Medulla oblongata (tissue), 1 donor: ENCODE measurements around the gene COL27A1.

Experiments used
- DNase-seq: peaks from one replicate; pipeline ENCODE4 v3.0.0-alpha.2; 2015; ENCODE audit errors: extremely low spot score

Gene COL27A1

DNA sequence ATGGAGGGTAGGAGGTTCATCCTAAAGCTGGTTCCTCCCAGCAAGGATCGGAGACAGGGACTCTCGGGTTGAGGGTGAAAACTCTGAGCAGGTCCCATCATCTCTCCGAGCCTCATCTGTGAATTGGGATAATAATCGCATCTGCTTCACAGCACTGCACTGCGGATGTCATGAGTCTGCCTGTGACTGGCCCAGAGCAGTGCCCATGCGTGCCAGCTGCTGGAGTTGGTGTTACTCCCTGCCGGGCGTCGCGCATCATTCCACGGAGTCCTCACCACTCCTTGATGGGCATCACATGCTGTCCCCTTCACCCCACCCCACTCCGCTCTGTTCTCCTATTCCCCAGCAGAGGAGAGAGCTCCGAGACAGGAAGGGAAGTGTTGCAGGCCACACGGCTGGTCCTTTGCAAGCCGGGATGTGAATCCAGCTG, 132.4 kb downstream of the COL27A1 start:
- no peak for DNase-seq

DNA sequence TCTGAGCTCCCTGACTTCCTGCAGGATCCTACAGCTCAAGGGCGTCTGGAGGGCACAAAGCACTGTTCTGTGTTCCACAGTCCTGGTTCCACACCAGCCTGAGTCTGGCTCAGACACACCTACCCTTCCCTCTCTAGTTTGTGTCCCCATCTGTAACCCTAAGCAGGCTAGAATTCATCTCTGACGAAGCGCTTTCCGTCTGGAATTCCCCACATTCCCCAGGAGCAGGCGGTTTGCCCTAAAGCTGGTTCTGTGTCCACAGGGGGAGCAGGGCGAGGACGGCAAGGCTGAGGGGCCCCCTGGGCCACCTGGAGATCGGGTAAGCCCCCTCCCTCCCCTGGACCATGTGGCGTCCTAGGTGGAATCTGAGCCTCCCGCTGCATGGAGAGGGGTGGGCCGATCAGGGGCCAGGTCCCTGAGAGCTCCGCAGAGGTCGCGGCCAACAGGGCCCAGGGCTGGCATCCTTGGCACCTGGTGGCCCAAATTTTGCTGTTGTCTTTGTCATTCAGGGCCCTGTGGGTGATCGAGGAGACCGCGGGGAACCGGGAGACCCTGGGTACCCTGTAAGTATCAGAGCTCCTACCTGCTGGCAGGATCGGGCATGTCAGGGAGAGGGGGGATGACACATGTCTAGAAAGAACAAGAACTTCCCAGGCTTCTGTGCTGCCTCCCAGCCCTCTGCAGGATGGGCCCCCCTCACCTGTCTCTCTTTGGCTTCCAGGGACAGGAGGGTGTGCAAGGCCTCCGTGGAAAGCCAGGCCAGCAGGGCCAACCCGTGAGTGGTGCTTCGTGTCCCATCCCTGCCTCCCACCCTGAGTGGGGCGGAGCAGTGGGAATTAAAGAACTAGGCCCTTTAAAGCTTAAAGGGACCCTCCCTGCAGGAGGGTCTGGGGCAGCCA, 133.1 kb downstream of the COL27A1 start:
- DNase-seq, result no peak

DNA sequence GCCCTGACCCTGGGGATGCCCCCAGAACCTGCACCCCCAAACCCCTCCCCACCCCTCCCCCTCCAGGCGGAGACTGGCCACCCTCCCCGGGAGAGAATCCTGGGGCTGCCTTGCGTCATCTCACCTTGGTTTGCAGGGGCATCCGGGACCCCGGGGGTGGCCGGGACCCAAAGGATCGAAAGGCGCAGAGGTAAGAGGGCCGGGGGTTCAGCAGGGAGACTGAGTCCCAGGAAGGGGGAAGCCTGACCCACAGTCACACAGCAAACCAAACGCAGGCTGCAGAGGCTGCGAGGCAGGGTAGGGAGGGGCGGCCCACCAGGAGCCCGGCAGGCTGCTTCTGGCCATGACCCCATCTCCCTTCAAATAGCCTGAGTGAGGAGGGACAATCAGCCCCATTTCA, 133.8 kb downstream of the COL27A1 start:
- no peak for DNase-seq

DNA sequence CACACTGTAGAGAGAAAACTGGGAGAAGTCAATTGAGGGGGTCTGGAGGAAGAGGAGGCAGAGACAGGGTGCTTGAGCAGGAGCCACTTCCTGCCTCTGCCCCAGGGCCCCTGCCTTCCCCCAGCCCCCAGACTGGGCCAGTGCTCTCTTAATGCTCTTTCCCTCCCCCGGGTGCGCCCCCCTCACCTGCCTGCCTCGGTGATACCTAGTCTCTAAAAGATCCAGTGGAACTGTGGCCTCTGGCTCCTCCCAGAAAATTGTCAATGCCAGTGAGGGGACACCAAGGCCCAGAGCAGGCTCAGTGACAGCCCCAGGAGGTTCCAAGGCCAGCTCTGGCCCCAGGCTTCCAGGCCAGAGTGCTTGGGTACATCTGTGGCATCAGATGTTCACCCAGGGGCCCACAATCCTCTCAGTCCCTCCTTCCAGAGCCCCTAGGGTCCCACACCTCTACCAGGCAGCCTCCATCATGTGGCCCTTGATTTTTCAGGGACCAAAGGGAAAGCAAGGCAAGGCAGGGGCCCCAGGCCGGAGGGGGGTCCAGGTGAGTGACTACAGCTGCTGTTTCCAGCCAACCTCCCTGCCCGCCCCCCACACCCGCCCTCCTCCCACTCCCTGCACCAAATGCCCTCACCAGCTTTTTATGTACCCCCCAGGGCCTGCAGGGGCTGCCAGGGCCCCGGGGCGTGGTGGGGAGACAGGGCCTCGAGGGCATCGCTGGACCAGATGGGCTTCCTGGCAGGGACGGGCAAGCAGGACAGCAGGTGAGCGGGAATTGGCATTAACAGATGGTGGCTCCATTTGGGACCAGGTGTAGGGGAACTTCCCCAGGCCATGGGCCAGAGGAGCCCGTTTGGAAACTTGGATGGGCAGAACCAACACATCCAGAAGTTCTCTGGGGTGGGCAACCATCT, 134.5 kb downstream of the COL27A1 start:
- DNase-seq, result no peak

DNA sequence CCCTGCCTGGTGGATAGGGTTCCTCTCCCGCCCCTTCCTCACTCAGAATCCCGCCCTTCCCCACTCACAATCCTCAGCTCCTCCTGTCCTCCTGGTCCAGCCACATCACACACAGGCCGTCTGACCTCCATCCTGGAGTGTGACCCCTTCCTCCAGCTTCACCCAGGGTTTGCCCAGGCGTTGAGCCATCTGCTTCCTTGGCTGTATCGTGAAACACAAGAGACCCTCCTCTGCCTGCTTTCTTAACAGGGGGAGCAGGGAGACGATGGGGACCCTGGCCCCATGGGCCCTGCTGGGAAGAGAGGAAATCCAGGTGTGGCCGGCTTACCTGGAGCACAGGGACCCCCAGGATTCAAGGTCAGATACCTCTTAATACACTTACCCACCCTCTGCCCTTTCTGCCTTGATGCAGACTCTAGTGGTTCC, 135.2 kb downstream of the COL27A1 start:
- DNase-seq, result no peak

DNA sequence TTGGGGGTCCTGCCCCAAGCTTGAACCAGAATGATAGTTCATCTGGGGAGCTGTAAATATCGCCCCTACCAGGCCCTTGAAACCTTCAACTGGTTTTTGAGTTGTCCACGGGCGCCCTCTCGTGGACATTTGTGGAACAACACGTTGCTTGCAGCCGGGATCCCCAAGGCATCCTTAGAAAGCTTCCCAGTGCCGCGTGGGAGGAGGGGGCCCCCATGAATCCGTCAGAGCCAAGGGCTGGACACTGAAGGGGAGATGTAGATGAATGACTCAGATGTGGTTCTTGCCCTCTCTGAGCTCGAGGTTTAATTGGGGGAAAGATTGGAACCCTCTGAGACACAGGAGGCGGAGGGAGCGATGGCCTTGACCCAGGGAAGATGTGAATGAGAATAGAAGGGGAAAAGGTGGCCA, 135.7 kb downstream of the COL27A1 start:
- DNase-seq, result peak; percentile 77

DNA sequence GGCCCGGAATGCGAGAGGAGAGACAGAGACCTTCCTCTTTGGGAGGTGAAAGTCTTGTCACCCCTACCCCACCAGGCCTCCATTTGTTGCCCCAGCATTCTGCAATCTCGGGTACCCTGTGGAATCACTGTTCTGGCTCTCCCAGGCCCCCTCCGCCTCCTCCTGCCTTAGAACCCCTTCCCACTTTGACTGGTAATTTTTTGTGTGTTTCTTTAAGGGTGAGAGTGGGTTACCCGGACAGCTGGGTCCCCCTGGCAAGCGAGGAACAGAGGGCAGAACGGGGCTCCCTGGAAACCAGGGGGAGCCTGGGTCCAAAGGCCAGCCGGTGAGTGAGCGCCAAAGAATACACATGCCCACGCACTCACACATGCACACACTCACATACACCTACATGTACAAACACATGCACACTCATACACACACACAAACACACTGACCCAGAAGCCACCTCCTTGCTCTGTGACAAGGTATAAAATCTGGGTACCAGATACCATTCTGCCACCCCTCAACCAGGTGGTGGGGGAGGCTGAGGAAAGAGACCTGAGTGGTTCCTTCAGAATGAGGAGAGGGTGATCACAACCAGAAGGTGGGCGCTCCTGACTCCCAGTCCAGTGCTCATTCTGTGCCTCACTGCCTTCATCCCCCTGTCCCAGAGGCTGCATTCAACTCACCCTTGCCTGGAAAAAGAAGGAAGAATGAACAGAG, 136.7 kb downstream of the COL27A1 start:
- DNase-seq, result no peak

DNA sequence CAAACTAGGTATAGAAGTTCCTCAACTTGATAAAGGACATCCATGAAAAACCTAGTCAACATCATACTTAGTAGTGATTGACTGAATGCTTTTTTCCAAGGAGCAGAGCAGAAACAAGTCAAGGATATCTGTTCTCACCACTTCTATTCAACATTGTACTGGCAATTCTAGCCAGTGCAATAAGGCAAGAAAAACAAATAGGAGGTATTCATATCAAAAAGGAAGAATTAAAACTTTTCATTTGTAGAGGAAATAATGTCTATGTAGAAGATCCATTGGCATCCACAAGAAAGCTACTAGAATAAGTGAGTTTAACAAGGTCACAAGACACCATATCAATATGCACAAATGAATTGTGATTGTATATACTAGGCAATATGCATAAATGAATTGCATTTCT, 139.3 kb downstream of the COL27A1 start:
- no peak for DNase-seq

DNA sequence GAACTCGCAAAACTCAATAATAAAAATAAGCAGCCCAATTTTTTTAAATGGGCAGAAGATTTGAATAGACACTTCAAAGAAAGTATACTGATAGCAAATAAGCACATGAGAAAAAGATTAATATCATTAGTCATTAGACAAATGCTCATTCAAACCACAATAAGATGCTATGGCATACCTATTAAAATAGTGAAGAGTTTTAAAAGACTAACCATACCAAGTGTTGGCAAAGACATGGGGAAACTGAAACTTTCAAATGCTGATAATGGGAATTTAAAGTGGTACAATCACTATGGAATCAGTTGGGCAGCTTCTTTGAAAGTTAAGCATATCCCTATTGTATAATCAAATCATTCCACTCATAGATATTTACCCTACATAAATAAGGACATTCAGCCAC, 141.0 kb downstream of the COL27A1 start:
- DNase-seq, result no peak

DNA sequence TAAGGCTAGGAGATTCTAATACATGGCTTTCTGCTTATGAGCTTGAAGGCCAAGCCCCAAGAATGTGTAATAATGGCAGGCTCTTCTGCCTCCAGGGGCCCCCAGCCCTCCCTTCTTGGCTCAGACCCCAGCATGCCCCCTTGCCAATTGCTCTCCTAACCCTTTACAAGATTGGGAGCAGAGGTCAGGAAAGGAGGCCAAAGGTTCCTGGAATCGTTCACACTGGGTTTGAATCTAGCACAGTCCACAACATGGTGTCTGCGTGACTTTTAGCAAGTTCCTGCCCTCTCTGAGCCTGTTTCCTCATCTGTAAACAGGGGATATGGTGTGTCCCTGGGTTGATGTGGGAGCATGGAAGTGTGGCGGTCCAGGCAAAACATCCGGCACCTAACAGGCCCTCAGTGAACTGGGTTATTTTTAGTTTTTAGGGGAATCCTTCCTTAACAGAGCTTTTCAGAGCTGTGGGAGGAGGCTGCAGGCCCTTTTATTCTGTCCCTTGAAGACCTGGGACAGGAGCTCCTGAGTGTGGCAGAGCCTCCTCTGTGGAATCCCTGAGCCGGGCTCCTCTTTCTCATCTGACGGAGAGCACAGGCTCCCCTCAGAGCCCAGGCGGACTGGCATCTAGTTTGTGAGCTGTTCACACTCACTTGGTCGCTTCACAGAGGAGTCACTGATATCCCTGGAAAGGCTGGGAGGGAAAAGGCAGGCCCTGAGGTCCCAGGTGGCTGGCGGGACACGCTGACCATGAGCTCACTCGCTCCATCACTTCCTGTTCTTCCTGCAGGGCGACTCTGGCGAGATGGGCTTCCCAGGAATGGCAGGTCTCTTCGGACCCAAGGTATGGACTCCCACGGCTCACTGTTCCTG, 144.2 kb downstream of the COL27A1 start:
- no peak for DNase-seq

DNA sequence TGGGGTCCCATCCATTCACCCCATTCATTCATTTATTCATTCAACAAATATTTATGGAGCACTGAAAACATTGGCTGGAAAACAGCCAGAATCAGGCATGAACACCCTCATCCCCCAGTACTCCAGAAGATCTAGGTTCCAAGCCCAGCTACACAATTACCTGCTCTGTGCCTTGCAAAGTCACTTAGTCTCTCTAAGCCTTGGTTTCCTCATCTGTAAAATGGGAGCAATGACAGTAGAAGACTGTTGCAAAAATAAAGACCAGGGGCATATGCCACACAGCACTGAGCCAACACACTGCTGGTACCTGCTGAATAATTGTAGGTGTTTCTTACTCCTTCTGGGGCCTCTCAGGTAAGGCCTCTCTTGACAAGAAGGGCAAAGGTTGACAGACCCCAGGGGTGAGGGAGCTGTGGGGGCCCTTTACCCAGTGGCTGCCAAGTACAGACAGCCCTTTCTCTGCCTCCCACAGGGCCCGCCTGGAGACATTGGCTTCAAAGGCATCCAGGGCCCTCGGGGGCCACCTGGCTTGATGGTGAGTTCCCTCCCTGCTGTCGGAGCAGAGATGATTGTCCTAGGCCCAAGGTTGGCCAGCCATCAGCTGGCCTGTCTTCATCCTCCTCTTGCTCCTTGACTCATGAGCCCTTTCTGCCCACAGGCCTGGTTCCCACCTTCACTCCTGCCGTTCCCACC, 145.0 kb downstream of the COL27A1 start:
- no peak for DNase-seq

DNA sequence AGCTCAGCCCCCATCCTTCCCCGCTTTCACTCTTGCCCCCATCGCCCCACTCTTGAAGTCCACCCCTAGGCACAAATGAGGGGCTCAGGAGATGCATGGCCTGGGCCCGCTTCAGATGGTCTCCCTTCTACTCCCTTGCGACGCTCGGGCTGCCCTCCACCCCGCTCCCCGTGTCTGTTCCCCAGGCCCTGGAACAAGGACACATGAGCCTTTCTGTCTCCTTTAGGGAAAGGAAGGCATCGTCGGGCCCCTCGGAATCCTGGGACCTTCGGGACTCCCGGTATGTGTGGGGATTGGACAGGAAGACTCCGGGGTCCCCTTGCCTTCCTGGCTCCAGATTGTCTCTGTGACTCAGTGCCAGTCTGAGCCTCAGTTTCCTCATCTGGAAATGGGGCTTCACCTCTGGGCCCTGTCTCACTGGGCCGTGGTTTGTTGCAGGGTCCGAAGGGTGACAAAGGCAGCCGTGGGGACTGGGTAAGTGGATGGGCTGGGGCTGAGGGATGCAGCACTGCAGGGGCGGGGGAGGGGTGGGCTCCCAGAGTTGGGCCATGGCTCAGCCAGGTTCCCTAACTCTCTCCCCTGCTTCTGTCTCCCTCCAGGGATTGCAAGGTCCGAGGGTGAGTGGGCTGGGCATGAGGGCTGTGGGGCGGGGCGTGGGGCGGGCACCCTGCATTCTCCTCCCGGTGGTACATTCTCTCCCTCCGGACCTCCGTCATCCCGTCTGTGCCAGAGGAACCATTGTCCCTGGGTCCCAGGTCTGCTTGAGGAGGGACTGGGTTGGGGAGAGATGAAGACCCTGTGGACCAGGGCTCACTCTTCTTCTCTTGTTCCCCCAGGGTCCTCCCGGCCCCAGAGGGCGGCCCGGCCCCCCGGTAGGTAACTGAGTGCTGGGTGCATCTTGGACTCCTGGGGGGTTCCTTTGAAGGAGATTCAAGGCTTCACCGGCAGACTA, 145.8 kb downstream of the COL27A1 start:
- DNase-seq, result no peak

DNA sequence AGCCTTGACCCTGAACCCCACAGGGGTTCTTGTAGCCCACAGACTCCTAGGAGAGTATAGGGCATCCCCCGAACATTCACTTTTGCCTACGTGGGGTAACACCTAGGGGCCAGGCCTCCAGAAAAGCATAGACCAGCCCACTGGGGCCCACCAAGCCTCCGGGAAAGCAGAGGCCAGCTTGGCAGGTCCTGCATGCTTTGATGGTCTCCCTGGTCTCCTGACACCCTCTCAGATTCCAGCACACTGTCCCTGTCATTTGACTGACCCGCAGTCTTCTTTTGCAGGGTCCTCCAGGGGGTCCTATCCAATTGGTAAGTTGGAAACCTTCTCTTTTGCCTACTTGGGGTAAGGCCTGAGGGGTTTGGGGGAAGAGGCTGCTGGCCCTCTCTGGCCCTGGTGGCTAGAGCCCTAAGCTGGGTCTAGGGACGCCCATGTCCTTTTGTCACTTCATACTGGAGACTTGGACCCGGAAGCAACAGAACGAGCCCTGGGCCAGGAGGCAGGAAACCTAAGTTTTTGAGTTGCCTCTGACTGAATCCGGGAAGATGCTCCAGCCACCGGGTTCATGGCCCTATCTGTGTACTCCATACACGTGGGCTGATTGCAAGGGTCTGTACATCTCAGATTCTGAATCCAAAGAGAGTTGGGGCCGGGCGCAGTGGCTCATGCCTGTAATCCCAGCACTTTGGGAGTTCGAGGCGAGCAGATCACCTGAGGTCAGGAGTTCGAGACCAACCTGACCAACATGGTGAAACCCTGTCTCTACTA, 146.6 kb downstream of the COL27A1 start:
- DNase-seq, result no peak

DNA sequence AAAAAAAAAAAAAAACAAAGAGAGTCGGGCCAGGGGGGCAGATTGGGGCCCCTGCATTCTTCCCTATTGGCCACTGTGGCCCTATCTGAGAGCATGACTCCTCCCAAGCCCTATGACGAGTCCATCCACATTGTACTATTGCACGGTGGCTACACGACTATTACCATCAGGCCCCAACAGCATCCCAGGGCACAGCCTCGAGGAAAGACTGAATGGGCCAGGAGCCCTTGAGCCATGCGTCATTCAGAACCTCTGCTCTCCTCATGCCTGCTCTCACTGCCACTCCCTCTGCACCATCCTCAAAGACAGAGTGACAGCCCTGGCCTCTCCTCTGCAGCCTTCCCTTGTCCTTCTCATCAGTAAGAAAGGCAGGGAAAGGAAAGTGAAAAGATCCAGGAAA, 147.4 kb downstream of the COL27A1 start:
- DNase-seq, result no peak

DNA sequence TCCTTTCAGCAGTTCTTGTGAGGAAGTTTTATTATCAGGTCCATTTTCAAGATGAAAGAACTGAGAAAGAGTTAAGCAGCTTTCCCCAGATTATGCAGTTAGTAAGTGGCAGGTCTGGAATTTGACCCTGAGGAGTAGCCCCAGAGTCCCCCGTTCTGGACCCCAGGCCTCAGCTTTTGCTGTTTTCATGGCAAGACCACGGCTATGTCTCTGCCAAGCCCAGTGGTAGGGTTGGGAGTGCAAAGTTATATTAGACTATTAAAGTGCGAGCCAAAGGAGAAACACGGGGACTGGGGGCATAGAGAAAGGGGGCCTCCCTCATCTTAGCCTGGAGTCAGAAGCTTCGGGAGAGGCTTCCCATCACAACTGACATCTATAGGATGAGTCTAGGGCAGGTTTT, 148.2 kb downstream of the COL27A1 start:
- DNase-seq, result no peak

DNA sequence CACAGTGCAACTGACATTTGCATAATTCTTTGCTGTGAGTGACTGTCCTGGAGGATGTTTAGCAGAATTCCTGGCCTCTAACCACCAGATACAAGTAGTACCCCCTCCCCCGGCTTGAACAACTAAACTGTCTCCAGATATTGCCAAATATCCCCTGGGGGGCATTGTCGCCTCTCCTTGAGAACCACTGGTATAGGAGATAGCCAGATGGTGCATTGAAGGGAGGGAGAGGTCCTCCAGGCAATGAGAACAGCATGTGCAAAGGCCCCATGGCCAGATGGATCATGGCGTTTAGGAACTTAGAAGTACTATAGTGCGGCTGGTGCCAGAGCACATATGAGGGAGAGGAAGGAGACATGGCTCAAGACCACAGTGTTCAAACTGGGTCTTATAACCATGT, 148.6 kb downstream of the COL27A1 start:
- no peak for DNase-seq

DNA sequence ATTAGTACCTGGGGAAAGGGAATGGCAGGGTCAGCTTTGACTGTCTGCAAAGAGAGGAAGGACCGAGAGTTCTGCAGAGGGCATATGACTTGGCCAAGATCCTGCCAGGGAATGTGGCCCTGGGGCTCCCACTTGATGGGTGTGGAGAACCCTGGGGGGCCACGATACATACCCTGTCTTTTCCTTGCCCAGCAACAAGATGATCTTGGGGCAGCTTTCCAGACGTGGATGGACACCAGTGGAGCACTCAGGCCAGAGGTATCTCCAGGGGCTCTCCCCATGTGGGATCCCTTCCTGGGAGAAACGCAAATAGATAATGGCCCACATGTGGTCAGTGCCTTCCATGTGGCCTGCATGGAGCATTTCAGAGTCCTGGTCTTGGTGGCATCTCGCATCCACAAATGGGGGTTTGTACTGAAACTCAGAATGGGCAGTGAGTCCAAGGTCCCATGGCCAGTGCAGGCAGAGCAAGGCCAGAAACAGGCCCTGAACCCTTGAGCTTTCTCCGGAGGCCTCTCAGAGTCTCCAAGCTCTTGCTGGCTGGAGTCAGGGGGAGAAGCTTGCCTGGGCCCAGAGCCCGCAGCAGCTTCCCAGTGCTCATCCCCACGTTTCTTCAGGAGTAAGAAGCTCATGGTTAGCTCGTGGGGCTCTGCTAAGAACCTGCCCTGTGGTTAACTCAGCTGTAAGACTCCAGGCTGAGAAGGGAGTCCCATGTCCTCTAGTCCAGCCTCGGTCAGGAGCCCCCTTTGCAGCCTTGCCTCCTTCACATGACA, 149.3 kb downstream of the COL27A1 start:
- DNase-seq, result no peak

DNA sequence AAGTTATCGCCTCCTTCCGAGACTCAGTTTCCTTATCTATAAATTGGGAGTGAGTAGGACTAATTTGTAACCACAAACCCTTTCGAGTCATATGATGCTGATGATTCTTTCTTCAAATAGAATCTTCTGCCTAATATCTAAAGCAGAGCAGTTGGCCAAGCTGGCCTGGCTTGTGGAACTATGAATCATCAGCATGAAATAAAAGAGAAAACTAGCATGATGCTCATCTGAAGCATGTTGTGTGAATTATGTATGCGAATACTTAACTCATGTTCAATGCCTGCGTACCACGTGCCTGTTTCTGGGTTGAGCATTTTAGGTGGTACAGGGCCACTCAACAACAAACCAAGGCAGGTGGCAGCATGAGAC, 152.5 kb downstream of the COL27A1 start:
- DNase-seq, result no peak
